Endothelial cell of hepatic sinusoid (primary cell): Measurements from ENCODE around the gene UBAC1.

Experiments used
- in situ Hi-C: cut with HindIII; loops from 2 replicates; pipeline ENCODE4 v1.10.0; 2017; ENCODE audit warnings: low sequenced_read_pairs

Gene UBAC1

GRCh38 chr9:135887585-135888050, 73.6 kb downstream of the UBAC1 start:
- in situ Hi-C loops, result loop anchor here (10.0 kb wide), 1 partner anchor 227 kb away; the partner anchor contains the start of gene TMEM250

GRCh38 chr9:135887021-135887507, 74.1 kb downstream of the UBAC1 start:
- in situ Hi-C loops, result loop anchor here (10.0 kb wide), 1 partner anchor 228 kb away; the partner anchor contains the start of gene TMEM250

GRCh38 chr9:135886147-135886981, 74.8 kb downstream of the UBAC1 start:
- in situ Hi-C loops, result loop anchor here (10.0 kb wide), 1 partner anchor 228 kb away; the partner anchor contains the start of gene TMEM250

GRCh38 chr9:135885100-135885853, 75.9 kb downstream of the UBAC1 start:
- in situ Hi-C loops, result loop anchor here (10.0 kb wide), 1 partner anchor 230 kb away; the partner anchor contains the start of gene TMEM250

GRCh38 chr9:135884328-135885035, 76.7 kb downstream of the UBAC1 start:
- in situ Hi-C loops, result loop anchor here (5.0 to 10.0 kb wide), 2 partner anchors 153 to 230 kb away; partner anchors contain the start of gene TMEM250

- in situ Hi-C loops, result loop anchor here (5.0 to 10.0 kb wide), 2 partner anchors 154 to 231 kb away; partner anchors contain the start of gene TMEM250
These were observed 77.6 kb downstream of the UBAC1 start for GRCh38 chr9:135883410-135884089.
